Mucosa of descending colon (tissue), 3 donors: Measurements from ENCODE around the gene TNIP2. TPM values are rescaled to one million over a fixed set of nuclear protein-coding genes. Genes with fewer than 3 reads are reported as not detected.
"Not testable (repeated sequence)": the region's sequence is repeated elsewhere in the genome, so short reads cannot be mapped to it uniquely, and the experiment has no call there.

Experiments used
- ATAC-seq: fragments of 200-7000 bp; cut with Tn5 transposase; one replicate; pipeline ENCODE4 v1.9.1; 2020; ENCODE audit warnings: mild to moderate bottlenecking, moderate library complexity
- DNase-seq, 3 donors: peaks; one replicate each; pipeline ENCODE4 v3.0.0-alpha.2; 2020
- H3K36me3 ChIP-seq: fragments of 200-600 bp; one replicate; pipeline ENCODE4 v1.8.0; 2021; ENCODE audit warnings: low read depth, mild to moderate bottlenecking
- H3K4me1 ChIP-seq: fragments of 200-600 bp; one replicate; pipeline ENCODE4 v1.8.0; 2021; ENCODE audit warnings: low read depth, mild to moderate bottlenecking
- H3K4me3 ChIP-seq: fragments of 200-600 bp; one replicate; pipeline ENCODE4 v1.8.0; 2021; ENCODE audit warnings: mild to moderate bottlenecking
- H3K9me3 ChIP-seq: fragments of 200-600 bp; one replicate; pipeline ENCODE4 v1.8.0; 2021; ENCODE audit warnings: mild to moderate bottlenecking
- CTCF ChIP-seq: fragments of 200-600 bp; IDR thresholded peaks from one replicate; pipeline ENCODE4 v1.8.0; 2022; ENCODE audit warnings: antibody characterized with exemption, mild to moderate bottlenecking
- intact Hi-C, 2 donors: fragments of 100-400 bp; cut with DNase I in 1 of 2; cut with micrococcal nuclease in 1 of 2; formaldehyde crosslinking; loops; one replicate each; pipeline versions ENCODE4 v1.11.0 to v1.11.1; 2022; cut with DNase I, micrococcal nuclease
- total RNA-seq, 3 donors: library from RNA; stranded (reverse); fragmentation: NEBNext Ultra II Directional in 2 of 3; extraction: Animal tissue kit (Norgen Biotek cat#: 25700) in 2 of 3; gene quantifications; one replicate each; pipeline versions ENCODE4 v1.2.1 to v1.2.4, GENCODE V29; 2021 to 2023
- donor health status: DM: no; HTN: no; CAD: no; lungs with moderate emphysema.
- donor health status: DM: no; HTN: no; CAD: no.
- donor health status: DM: no; HTN: yes; CAD: no.

TNIP2 gene
- total RNA-seq, 3 donors from 2014 or later = 50.3 to 51.5 (median 51.2) TPM

DNA sequence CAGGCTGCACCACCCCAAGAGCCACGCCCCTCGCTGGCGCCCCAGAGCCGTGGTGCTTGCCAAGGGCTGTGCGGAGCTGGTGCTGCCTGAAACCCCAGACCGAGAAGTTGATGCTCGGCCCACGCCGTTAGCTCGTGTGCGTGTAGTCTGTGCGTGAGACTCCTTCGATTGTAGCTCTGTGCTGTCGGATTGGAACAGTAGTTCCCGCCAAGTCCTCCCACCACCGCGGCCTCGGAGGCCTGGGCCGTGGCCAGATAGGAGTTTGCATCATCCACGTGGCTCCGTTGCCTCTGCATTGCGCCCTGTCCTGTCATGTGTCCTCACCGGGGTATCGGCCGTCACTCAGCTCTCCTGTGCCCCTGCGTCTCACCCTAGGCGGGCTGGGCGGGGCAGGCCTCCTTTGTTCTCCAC is 24.2 kb downstream of the TNIP2 start:
- ATAC-seq = no peak
- H3K36me3 ChIP-seq = no peaks in the 10 kb centered on the region

DNA sequence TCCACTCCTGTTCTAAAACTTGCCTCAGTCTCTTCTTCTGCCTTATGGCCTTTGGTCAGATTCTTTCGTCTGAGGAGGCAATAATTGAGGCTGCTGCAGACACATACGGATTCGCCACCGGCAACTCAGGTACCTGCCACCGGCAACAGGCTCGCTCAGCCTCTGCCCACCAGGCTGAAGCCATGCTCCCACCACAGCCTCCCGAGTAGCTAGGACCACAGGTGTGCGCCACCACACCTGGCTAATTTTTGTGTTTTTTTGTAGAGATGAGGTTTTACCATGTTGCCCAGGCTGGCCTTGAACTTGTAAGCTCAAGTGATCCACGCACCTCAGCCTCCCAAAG is 26.6 kb downstream of the TNIP2 start:
- no peaks in the 10 kb centered on the region for H3K4me1 ChIP-seq
- no peak for ATAC-seq
- no peaks in the 10 kb centered on the region for H3K36me3 ChIP-seq
- TF ChIP-seq CTCF = no peak
- intact Hi-C loops = no loop called here
- H3K9me3 ChIP-seq = no peaks in the 10 kb centered on the region
- no peak overlapping the region for H3K4me3 ChIP-seq
- DNase-seq = no peak

More for the DNA sequence above, 24.2 kb downstream of the TNIP2 start:
- DNase-seq = no peak
- H3K4me1 ChIP-seq = no peaks in the 10 kb centered on the region
- intact Hi-C loops = no loop called here
- H3K9me3 ChIP-seq = no peaks in the 10 kb centered on the region
- no peak for TF ChIP-seq CTCF
- H3K4me3 ChIP-seq = no peak overlapping the region

DNA sequence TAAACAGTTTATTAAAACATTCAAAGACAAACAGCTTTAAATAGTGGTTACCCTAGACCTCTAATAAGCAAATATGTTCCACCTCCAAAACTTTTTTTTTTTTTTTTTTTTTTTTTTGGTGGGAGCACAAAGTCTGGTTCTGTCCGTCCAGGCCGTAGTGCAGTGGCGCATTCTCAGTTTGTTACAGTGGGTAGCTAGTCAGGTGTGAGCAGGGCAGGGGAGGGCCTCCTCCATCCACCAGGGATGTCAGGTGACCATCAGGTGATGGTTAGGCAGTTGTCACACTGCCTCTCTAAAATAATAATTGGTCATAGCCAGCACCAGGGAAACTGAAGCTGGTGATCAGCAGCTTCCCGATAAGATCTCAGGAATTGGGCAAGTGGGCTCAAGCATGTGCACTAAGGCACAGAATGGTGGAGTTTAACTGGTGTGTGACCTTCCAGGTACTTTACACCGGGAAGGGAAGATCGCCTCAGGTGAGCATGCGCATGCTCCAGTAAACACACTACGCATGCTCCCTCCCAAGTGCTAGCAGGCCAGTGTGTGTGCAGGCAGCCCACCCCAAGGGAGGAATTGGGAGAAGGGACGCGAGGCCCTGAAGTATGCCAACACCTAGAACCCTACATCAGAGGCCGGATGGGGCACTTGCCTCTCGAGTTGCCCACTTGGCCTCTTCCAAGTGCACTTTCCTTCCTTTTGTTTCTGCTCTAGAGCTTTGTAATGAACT is 27.2 kb downstream of the TNIP2 start:
- Histone ChIP-seq H3K9me3 (no peaks in the 10 kb centered on the region), H3K36me3 (no peaks in the 10 kb centered on the region), H3K4me3 (no peak overlapping the region), H3K4me1 (no peaks in the 10 kb centered on the region)
- ATAC-seq (no peak), DNase-seq (no peak)
- no peak for TF ChIP-seq CTCF
- intact Hi-C loops = no loop called here

- H3K4me1 ChIP-seq = no peaks in the 10 kb centered on the region
- H3K36me3 ChIP-seq = no peaks in the 10 kb centered on the region
- DNase-seq (no peak), ATAC-seq (no peak)
- intact Hi-C loops = no loop called here
- no peak for TF ChIP-seq CTCF
- H3K4me3 ChIP-seq = no peak overlapping the region
- no peaks in the 10 kb centered on the region for H3K9me3 ChIP-seq
Measured at GRCh38 chr4:2728221-2728620, 27.9 kb downstream of the TNIP2 start.

GRCh38 chr4:2726881-2727280 is 29.3 kb downstream of the TNIP2 start:
- DNase-seq, intact Hi-C loops, H3K9me3 ChIP-seq, H3K36me3 ChIP-seq, H3K4me3 ChIP-seq, ATAC-seq, H3K4me1 ChIP-seq: not testable (repeated sequence)

GRCh38 chr4:2725380-2725779 is 30.8 kb downstream of the TNIP2 start:
- no peak for ATAC-seq
- no peaks in the 10 kb centered on the region for H3K4me1 ChIP-seq
- no peak for DNase-seq
- H3K36me3 ChIP-seq = no peaks in the 10 kb centered on the region
- H3K9me3 ChIP-seq = no peaks in the 10 kb centered on the region
- TF ChIP-seq CTCF = no peak
- H3K4me3 ChIP-seq = no peak overlapping the region
- intact Hi-C loops = no loop called here
